ENCODE results near the gene STK32B. TPM values are rescaled to one million over a fixed set of nuclear protein-coding genes. Genes with fewer than 3 reads are reported as not detected.

Gene STK32B
- total and polyA plus RNA-seq, 9 of the 15 experiments (the other 6 are each of a cell fraction or from before 2014, with no cell fraction given) = 0.03 to 0.20 (median 0.07) TPM; not detected in 2

- 4% methylated on average over 6 of the region's 6 CpGs for WGBS (ENCODE audit: insufficient coverage, low coverage, missing lambda C conversion rate)
- ChIA-PET CTCF (ENCODE audit: low intra/inter-chr PET ratio) (no interaction called here), POLR2A (no interaction called here)
- Histone ChIP-seq H3K27me3 (ENCODE audit: control insufficient read depth in 2 of 2, insufficient read depth in 2 of 2, low read length in 2 of 2) (no peaks in the 10 kb centered on the region), H3K79me2 (ENCODE audit: control insufficient read depth, insufficient read depth, low read length) (no peaks in the 10 kb centered on the region), H3K4me3 (no peak overlapping the region), H3K9me3 (replicated peaks; ENCODE audit: control insufficient read depth, insufficient read depth, low read depth, low read length) (no peaks in the 10 kb centered on the region), H4K20me1 (replicated peaks; ENCODE audit: control insufficient read depth, insufficient read depth, low read length) (no peaks in the 10 kb centered on the region), H3K9ac (ENCODE audit: insufficient read depth in 1 of 2, low read depth in 2 of 2, low read length in 2 of 2) (no peak overlapping the region), H3K4me2 (ENCODE audit: insufficient read depth, low read length) (no peak overlapping the region), H2AFZ (ENCODE audit: low read depth, low read length) (no peak overlapping the region), H3K4me1 (replicated peaks in 1 of 2; ENCODE audit: control insufficient read depth in 2 of 2, insufficient read depth in 2 of 2, low read length in 2 of 2) (no peaks in the 10 kb centered on the region), H3K36me3 (ENCODE audit: control insufficient read depth, insufficient read depth, low read length) (no peaks in the 10 kb centered on the region), H3K9me1 (ENCODE audit: control insufficient read depth, insufficient read depth, low read length) (no peaks in the 10 kb centered on the region), H3K27ac (ENCODE audit: extremely low read depth, low read depth, low read length) (no peak overlapping the region)
- intact Hi-C loops (cut with micrococcal nuclease) (no loop called here), in situ Hi-C loops (cut with MboI) (no loop called here)
- TF ChIP-seq TCF7L2 (IDR thresholded peaks at IDR 0.05; ENCODE audit: low read depth, low read length) = no peak
- TF ChIP-seq ZNF280A (IDR thresholded peaks at IDR 0.05; ENCODE audit: low read depth, partially characterized antibody) = no peak
- no peak for TF ChIP-seq ZNF609 (CRISPR knock-in tag; IDR thresholded peaks at IDR 0.05; ENCODE audit: borderline replicate concordance)
- DNase-seq (ENCODE audit: extremely low read depth in 1 of 4, low spot score in 3 of 4) = no peak
- FAIRE-seq = no peak
- no peak for ATAC-seq
- BruUV-seq (replicated peaks) = no TSS peak
These were observed 369.0 kb downstream of the STK32B start for GRCh38 chr4:5420266-5420665.
